HG03378 (cell line): ENCODE data around the gene GJA5.

Experiments
- ATAC-seq: cut with Tn5 transposase; IDR thresholded peaks from one replicate; pipeline ENCODE4 v1.9.1; 2021; ENCODE audit warnings: mild to moderate bottlenecking, moderate library complexity; ENCODE audit not compliant: unreplicated experiment

The GJA5 gene

GRCh38 chr1:147760481-147761260, at the start of gene GJA5:
Gene GJA5 (minus strand): TSS chr1:147760602. CDS start chr1:147759238, 1,364 bp downstream.
- ATAC-seq: no peak

GRCh38 chr1:147809236-147809635, 48.8 kb upstream of the GJA5 start:
- ATAC-seq: no peak

- no peak for ATAC-seq
Observed at GRCh38 chr1:147808025-147808424, 47.6 kb upstream of the GJA5 start.

GRCh38 chr1:147807405-147807804, 47.0 kb upstream of the GJA5 start:
- ATAC-seq: no peak

- no peak for ATAC-seq
Observed at GRCh38 chr1:147804942-147805723, 44.7 kb upstream of the GJA5 start.

GRCh38 chr1:147800804-147801203, 40.4 kb upstream of the GJA5 start:
- ATAC-seq: no peak

- no peak for ATAC-seq
Observed at GRCh38 chr1:147798731-147799130, 38.3 kb upstream of the GJA5 start.

GRCh38 chr1:147794570-147794969, 34.2 kb upstream of the GJA5 start:
- ATAC-seq: no peak

GRCh38 chr1:147791876-147792275, 31.5 kb upstream of the GJA5 start:
- no peak for ATAC-seq

- ATAC-seq: no peak
Observed at GRCh38 chr1:147787765-147788164, 27.4 kb upstream of the GJA5 start.

GRCh38 chr1:147786536-147786935, 26.1 kb upstream of the GJA5 start:
- no peak for ATAC-seq

- ATAC-seq: no peak
Observed at GRCh38 chr1:147785794-147786506, 25.5 kb upstream of the GJA5 start.

GRCh38 chr1:147784941-147785340, 24.5 kb upstream of the GJA5 start:
- no peak for ATAC-seq

GRCh38 chr1:147781056-147781471, 20.7 kb upstream of the GJA5 start:
- no peak for ATAC-seq

GRCh38 chr1:147777694-147778093, 17.3 kb upstream of the GJA5 start:
- ATAC-seq: no peak

GRCh38 chr1:147773215-147773715, 12.9 kb upstream of the GJA5 start:
- no peak for ATAC-seq

GRCh38 chr1:147772570-147772969, 12.2 kb upstream of the GJA5 start:
- no peak for ATAC-seq

- no peak for ATAC-seq
Observed at GRCh38 chr1:147771226-147772125, 11.1 kb upstream of the GJA5 start.

- ATAC-seq: no peak
Observed at GRCh38 chr1:147769106-147769505, 8.7 kb upstream of the GJA5 start.

- no peak for ATAC-seq
Observed at GRCh38 chr1:147768582-147768981, 8.2 kb upstream of the GJA5 start.
